Omental fat pad (tissue), 4 donors: Measurements from ENCODE around the gene PSMA8. TPM values are rescaled to one million over a fixed set of nuclear protein-coding genes. Genes with fewer than 3 reads are reported as not detected.

Source experiments
- ATAC-seq: fragments of 150-250 bp; one replicate; pipeline ENCODE4 v1.9.1; 2016; ENCODE audit warnings: mild to moderate bottlenecking, moderate library complexity; ENCODE audit not compliant: low FRiP score
- DNase-seq: peaks from one replicate; pipeline ENCODE4 v3.0.0-alpha.2; 2019; ENCODE audit warnings: low spot score
- CTCF ChIP-seq, 3 donors: fragments of 450-650 bp; IDR thresholded peaks; one replicate each; pipeline ENCODE4 v1.5.1; 2016 to 2017; ENCODE audit warnings: antibody characterized with exemption in 3 of 3, mild to moderate bottlenecking in 3 of 3, moderate library complexity in 2 of 3
- total RNA-seq, 4 donors: library from RNA; depleted of rRNA; stranded (reverse); fragments of >200 nt; gene quantifications; one replicate each; pipeline ENCODE4 v1.1.0, GENCODE V29; 2016

Gene PSMA8
- total RNA-seq = not detected

- no peak for DNase-seq
- no peak for TF ChIP-seq CTCF (IDR thresholded peaks at IDR 0.05)
- no peak for ATAC-seq
These were observed at the start of gene PSMA8 for GRCh38 chr18:26133652-26134051. TSS of gene PSMA8 (plus strand) at chr18:26133869. CDS start at chr18:26133966, 97 bp downstream.

GRCh38 chr18:26085056-26085455 lies 48.6 kb upstream of the PSMA8 start:
- no peak for DNase-seq
- TF ChIP-seq CTCF (IDR thresholded peaks at IDR 0.05) = no peak
- ATAC-seq = no peak

- DNase-seq (no peak), ATAC-seq (no peak)
- no peak for TF ChIP-seq CTCF (IDR thresholded peaks at IDR 0.05)
These were observed 46.7 kb upstream of the PSMA8 start for GRCh38 chr18:26086959-26087358.

GRCh38 chr18:26088487-26088886 lies 45.2 kb upstream of the PSMA8 start:
- no peak for TF ChIP-seq CTCF (IDR thresholded peaks at IDR 0.05)
- DNase-seq = no peak
- ATAC-seq = no peak

GRCh38 chr18:26089293-26090129 lies 44.2 kb upstream of the PSMA8 start:
- DNase-seq = no peak
- ATAC-seq = peak; percentile 8
- no peak for TF ChIP-seq CTCF (IDR thresholded peaks at IDR 0.05)

GRCh38 chr18:26090130-26091046 lies 43.3 kb upstream of the PSMA8 start, which contains the start of gene SS18:
TSS of gene SS18 (minus strand) at chr18:26090613. CDS start at chr18:26090569, 44 bp downstream.
- TF ChIP-seq CTCF (IDR thresholded peaks at IDR 0.05) = no peak
- ATAC-seq (peak; percentile 96), DNase-seq (peak; percentile 51)
